GM18870 (cell line): ENCODE results near the gene TLX2.

Experiments used
- ATAC-seq: cut with Tn5 transposase; IDR thresholded peaks from one replicate; pipeline ENCODE4 v1.9.1; 2021; ENCODE audit warnings: moderate library complexity; ENCODE audit not compliant: unreplicated experiment

TLX2 gene

DNA sequence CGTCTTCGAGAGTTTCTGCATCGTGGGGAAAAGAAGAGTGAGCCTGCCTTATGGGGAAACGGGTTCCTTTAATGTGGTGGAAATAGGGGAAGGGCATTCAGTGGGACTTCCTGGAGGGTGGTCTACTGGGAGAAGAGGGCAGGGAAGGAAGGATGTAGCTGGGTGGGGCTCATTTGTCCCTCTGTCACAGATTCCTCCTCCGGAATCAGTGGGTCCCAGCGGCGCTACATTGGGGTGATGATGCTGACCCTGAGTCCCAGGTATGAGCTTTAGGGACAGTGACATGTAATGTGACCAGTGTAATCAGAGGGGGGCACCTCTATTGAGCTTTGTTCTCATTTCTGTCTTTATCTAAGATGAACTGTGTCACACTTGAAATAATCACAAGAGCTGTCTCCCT, 17.4 kb downstream of the TLX2 start:
- no peak for ATAC-seq

- no peak for ATAC-seq
These were observed 18.0 kb downstream of the TLX2 start for GRCh38 chr2:74532222-74532621.

- no peak for ATAC-seq
These were observed 19.2 kb downstream of the TLX2 start for GRCh38 chr2:74533464-74533863.

DNA sequence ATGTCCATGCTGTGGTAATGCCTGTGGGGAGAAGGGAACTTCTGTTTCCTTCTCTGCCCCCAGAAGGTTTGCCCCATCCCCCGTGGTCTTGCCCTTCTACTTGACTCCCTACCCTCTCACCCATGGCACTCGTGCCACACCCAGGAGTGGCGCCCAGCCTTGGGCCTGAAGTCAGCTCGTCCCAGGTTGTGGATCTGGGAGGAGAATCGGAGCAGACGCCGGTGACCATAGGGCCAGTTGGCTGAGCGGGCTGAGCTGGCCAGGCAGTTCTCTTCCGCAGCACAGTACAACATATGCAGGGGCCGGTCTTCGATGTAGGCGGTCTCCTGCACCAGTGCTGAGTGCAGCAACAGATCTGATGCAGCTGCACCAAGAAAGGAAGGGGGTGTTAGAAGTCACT, 20.2 kb downstream of the TLX2 start:
- no peak for ATAC-seq

DNA sequence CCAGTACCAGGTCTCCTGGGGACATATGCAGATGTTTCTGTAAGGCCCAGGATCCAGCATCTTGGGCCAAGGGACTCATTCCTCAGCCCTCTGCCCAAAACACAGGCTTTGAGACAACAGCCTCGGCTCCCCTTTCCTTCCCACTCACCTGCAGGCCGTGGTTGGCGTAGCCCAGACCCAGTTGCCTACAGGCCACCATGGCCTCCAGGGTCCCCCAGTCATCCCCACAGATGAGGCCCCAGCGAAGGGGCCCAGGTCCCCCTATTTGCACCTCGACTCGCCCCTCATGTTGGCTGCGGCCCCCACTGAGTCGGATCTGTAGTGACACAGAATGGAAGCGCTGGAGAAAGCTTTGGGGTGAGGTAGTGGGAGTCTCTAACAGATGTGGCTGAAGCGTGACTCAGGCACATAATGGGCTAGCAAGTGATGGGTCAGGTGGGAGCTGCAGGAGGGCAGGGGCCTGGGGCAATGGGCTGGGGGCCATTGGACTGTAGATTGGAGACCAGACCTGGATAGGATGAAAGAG, 21.3 kb downstream of the TLX2 start:
- ATAC-seq: no peak

- ATAC-seq: no peak
These were observed 22.1 kb downstream of the TLX2 start for GRCh38 chr2:74536166-74536950.

GRCh38 chr2:74537140-74537539, 22.9 kb downstream of the TLX2 start:
- ATAC-seq: no peak

DNA sequence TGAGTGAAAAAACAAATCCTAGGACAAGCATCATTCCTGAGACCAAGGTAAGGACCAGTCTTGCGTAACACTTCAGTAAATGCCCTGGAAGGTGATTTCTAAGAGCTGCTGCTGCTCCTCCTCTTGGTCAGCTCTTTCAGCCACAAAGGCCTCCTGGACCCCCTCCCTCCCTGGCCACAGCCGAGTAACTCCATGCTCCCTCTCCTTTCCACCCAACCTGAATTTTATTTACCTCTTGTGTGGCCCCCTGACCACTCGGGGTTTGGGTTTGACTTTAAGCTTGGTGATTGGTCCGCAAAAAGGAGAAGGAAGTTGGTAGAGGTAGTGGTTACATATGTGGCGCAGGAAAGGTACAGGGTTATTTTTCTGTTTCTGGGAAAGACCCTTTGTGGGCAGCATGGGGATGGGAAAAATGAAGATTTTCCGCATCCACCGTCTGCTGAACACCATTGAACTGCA, 24.7 kb downstream of the TLX2 start:
- ATAC-seq: no peak

- ATAC-seq: no peak
These were observed 26.0 kb downstream of the TLX2 start for GRCh38 chr2:74540291-74540690.

DNA sequence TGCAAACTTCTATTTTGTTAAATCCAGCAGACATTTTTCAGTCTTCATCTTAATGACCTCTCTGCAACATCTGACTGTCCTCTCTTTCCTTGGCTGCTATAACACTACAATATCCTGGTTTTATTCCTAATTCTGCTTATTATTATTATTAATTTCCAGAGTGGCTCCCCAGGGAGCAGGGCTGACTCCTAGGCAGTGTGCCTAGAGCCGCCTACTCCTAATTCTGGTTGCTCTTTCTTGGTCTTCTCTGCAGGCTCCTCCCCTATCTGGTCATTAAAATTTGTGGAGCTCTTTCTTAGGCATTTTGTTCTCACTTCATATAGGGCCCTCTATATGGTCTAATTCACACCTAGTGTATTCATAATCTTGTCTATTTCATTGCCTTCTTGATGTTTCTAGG, 28.7 kb downstream of the TLX2 start:
- no peak for ATAC-seq

DNA sequence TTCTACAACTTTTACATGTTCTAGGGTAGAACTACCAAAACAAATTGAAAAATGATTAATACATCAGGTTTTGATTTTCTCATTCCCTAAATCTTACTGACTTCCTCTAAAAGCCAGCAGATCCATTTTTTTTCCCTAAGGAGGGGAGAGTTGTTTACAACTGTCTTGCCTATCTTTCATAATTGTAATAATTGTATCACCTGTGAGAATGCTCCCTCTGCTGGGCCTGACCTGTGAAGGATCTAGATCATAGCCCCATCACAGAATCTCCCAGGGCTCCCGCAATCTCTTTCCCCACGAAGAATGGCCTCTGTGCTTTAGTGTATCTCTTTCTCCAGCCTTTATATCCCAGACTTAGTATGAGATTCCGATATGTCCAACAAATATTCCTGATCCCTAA, 30.4 kb downstream of the TLX2 start:
- no peak for ATAC-seq

- ATAC-seq: no peak
These were observed 31.8 kb downstream of the TLX2 start for GRCh38 chr2:74546004-74546403.

DNA sequence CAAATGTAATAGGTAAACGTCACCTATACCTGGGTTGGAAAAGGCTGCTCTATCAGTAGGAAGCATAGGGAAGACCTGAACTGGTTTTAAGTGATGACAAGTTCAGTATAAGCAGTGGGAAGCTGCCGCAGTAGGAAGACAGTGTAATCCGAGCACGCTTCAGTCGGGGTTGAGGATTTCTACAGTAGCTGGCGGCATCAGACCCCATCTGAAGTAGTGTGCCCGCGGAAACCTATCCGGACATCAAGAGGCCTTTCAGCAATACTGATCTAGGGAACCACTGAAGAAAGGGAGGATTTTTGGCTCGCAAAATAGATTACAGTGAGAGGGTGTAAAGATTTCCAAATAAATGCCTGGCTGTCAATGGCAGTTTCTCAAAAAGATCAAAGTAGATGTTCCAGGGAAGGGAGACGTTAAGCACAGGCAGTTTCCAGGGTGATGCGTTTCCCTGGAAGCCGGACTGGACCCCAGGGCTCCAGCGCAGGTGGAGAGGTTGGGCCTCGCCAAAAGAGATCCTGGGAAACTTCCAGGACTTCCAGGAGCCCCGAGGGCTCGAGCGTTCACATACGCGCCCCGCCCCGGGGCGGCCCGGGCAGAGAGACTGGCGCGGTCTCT, 34.1 kb downstream of the TLX2 start:
- no peak for ATAC-seq

GRCh38 chr2:74548900-74549826, 34.9 kb downstream of the TLX2 start:
- ATAC-seq: no peak

- no peak for ATAC-seq
These were observed 36.0 kb downstream of the TLX2 start for GRCh38 chr2:74550231-74550630.

DNA sequence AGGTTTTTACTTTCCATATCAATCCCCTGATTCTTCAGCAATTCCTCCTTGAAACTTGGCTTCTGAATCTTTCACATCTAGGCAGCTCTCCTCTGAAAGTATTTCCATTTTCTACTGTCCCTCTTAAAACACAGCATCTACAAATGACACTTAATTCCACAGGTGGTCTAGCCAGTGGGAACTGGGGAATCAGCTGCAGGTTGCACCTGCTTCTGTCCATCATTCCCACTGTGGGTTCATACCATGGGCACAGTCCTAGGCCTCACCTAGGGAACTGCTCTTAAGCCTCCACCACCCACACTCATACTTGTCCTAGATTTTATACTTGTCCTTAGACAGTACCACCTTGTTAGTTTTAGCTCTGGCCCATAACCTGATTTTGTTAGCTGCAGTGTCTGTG, 37.3 kb downstream of the TLX2 start:
- ATAC-seq: no peak

DNA sequence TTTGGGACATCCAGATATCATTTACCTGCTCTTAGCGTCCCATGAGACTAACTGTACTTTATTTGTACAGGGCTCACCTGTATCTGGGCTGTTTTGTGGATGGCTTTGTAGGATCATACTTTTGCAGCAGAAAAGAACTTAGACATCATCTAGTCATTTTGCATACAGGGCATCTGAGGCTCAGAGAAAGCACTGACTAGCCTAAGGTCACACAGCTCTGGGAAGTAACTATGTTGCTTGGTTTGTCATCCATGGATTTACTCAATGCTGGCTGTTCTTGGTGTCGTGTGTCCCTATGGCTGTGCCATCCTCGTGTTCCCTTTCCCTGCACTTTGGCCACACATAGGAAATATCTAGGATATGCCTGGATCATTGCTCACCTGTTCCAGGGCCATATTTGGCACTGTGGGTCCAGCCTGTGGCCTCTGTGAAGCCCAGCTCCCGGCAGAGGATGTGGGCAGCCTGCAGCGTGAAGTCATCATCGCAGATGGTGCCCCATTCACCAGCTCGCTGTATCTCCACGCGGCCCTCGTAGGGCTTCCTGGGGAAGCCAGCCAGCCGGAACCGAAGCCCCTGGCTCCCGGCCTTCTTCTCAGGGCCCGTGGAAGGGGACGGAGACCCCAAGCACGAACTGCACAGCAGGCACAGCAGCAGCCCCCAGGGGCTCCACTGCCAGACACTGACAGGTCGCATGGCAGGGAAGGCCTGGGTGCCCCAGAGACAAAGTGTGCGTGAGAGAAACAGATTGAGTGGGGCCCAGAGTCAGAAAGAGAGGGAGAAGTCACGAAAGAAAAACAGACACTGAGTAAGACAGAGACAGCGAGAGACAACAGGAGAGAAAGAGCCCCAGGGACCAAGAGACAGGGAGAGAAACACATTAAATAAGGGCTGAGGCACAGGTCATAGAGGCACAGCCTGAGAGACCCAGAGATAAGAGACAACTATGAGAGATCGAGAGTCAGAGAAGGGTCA, 38.0 kb downstream of the TLX2 start:
- ATAC-seq: no peak

GRCh38 chr2:74552914-74553811, 38.9 kb downstream of the TLX2 start:
- no peak for ATAC-seq
